Measurements from ENCODE around the gene PABPN1L.

DNA sequence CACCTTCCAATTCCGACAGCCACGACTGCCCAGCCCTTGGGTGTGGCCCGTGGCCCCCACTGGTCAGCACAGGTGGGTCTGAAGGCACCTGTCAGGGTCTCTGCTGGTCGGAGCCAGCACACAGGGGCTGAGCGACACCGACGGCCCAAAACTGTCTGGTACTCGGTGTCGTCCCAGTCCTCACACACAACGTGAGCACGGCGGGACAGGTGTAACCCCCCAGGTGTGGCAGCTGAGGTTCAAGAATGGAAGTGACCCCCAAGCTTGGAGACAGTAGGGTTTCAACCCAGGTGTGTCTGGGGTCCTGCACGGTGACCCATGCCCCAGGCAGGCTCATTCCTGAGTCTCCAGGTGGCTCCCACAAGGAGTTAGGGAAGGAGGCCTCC is 10.7 kb downstream of the PABPN1L start:
- no peak for TF ChIP-seq SUZ12 (IDR thresholded peaks at IDR 0.05)
- TF ChIP-seq ELF4 (IDR thresholded peaks at IDR 0.05) = no peak
- TF ChIP-seq FOXM1 (IDR thresholded peaks at IDR 0.05; ENCODE audit: borderline replicate concordance) = no peak
